Measurements from ENCODE around the gene RAP2B.

- no peak for TF ChIP-seq SMC3 (conservative IDR thresholded peaks at IDR 0.05; ENCODE audit: poor library complexity)
- no peak for TF ChIP-seq CTCF (IDR thresholded peaks at IDR 0.05; ENCODE audit: poor library complexity, severe bottlenecking)
- peak; percentile 27 for TF ChIP-seq REST (IDR thresholded peaks at IDR 0.05; ENCODE audit: borderline replicate concordance)
- TF ChIP-seq EZH2 (IDR thresholded peaks at IDR 0.05; ENCODE audit: borderline replicate concordance, insufficient read depth, low read length, poor library complexity, severe bottlenecking): no peak
- no peak for TF ChIP-seq POLR2AphosphoS5 (IDR thresholded peaks at IDR 0.05)
These were observed 48.1 kb downstream of the RAP2B start for GRCh38 chr3:153210146-153210545.

Data from neural cell (in vitro differentiated cells).